GM18861 (cell line): ENCODE data around the gene GSG1L.

Source experiments
- ATAC-seq: cut with Tn5 transposase; IDR thresholded peaks from one replicate; pipeline ENCODE4 v1.9.1; 2021; ENCODE audit not compliant: unreplicated experiment

Gene GSG1L

GRCh38 chr16:27778926-27779570, 284.5 kb downstream of the GSG1L start:
- no peak for ATAC-seq

DNA sequence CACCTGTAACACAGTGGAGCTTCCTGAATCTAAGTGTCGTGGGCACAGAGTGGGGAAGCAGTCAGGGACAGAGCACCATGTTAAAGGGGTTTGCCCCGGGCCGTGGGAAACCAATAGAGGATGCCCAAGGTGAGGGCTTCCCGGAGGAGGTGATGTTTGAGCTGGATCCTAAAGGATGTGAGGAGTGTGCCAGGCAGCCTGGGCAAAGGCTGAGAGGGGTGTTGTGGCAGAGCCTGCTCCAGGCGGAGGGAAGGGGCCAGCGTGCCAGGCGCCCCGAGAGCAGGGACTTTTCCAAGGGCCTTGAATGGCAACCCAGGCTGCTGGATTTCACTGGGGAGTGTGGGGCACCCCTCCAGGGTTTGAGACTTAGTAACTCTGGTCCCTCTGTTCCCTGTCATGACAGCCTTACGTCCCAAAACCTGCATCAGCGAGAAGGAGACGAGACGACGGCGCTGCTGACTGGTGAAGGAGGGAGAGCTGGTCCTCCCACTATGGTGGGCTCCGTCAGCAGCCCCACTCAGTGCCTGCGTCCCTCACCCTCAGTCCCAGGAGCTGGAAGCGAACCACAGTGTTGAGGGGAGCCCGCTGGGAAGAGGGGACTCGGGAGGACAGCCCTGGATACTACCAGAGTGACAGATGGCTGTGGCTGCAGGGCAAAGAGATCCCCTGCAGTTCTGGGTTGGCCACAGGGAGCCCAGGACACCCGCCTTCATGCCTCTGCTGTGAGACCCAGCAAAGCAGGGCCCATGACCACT, 285.2 kb downstream of the GSG1L start:
- no peak for ATAC-seq

- no peak for ATAC-seq
Observed at GRCh38 chr16:27777527-27777926, 286.0 kb downstream of the GSG1L start.

DNA sequence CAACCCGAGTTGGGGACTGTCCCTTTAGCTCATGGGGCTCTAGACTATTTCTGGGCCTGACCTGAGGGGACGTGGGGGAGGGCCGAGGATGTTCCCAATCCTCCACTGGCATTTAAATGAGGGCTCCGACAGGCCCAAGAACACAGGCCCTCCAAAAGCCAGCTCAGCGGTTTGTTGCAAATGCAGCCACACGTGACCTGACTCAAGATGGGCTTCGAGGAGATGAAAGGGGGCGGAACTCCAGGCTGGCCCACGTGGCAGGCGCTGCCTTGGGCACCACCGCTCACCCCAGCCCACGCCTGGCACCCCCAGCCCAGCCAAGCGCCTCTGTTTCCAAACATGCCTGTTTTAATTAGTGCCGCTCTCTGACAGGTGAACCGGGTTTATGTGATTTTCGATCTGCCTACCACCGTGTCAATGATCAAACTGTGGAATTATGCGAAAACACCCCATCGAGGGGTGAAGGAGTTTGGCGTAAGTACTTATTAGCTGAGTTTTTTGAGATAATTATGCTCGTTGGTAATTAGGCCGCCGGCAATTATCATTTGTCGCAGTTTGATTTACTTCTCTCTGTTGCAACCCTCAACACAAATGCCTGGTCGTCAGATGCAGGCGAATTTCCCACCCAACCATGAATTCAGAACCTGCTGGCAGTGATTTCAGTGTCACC, 286.8 kb downstream of the GSG1L start:
- ATAC-seq = no peak

GRCh38 chr16:27775254-27775653, 288.3 kb downstream of the GSG1L start:
- ATAC-seq = no peak

- ATAC-seq = no peak
Observed at GRCh38 chr16:27774779-27775178, 288.7 kb downstream of the GSG1L start.

DNA sequence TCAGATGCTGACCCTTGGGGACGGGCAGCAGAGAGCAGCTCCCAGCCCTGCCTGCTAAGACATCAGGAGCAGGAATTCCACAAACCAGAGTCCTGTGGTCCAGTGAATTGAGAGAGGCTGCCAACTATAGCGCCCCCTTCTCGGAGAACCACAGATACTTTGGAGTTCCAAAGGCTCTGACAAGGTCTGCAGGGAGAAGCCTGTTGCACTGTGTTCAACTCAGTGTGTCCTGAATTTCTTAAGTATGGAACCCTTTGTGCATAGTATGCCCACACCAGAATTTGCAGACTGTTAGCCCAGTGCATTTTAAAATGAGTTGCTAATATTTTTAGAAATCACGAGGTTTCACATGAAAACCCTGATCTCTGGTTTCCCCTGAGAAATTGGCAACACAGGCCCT, 290.2 kb downstream of the GSG1L start:
- no peak for ATAC-seq

DNA sequence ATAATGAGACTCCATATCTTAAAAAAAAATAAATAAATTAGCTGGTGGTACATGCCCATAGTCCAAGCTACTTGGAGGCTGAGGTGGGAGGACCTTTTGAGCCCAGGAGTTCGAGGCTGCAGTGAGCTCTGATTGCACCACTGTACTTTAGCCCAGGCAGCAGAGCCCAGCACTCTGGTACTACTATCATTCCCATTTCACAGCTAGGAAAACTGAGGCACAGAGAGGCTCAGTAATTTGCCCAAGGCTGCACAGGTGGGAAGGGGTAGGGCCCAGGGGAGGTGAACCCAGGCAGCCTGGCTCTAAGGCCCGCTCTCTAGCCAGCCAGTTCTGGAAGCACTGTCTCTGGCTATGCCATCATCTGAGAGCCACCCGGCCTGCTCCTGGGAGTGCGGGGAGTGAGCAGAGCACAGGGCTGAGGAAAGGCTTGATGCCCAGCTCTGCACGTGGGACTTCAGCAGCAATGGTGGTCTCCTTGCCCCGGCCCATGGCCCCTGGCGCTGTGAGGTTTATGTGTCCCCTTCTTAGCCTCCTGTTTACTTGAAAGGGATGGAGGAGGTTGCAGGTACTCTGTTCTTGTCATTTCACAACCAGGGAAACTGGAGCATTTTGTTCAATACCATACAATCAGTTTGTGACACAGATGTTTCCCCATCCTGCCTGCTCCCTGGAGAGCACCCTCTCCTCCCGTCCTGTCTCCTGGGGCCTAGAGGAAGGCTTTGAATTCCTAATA, 291.3 kb downstream of the GSG1L start:
- ATAC-seq = no peak

GRCh38 chr16:27771201-27771910, 292.2 kb downstream of the GSG1L start:
- no peak for ATAC-seq

DNA sequence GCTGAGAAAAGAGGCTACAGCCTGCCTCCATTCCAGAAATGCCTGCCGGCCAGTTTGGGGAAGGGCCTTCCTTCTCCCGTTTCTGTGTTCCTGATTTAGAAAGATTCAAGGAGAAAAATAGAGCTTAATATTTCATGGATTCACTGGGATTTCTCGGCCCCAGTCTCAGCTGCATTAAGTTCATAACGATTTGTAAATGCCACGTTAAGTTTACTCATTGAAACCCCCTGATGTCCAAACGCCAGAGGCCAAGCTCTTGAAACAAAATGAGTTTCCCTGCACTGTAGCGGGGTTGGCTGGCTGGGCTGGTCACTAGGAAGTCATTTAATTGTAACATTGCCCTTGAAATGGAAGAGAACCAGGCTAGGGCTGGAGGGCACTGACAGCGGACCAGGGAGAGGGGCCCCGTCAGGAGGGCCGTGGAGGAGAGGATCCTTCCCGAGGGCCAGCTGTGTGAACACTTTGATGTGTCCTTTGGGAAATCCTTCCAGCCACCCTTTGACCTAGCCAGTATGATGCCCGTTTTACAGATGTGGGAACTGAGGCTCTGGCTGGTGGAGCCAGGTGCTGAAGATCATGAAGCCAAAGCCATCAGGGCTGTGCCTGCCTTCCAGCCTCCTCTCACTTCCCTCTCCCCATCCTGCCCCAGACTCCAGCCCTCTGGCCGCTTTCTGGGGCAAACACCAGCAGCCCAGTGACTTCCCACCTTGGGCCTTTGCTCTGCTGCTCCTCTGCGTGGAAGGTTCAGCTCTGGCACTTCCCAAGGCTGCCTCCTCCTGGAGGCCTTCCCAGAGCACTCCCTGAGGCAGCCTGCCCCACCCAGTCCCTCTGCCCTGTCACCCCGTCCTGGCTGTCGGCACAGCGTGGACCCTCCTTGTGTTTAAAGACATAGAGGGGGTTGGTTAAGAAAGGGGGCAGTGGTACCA, 293.0 kb downstream of the GSG1L start:
- no peak for ATAC-seq

GRCh38 chr16:27769561-27770255, 293.8 kb downstream of the GSG1L start:
- ATAC-seq = no peak

- ATAC-seq = no peak
Observed at GRCh38 chr16:27768651-27769272, 294.8 kb downstream of the GSG1L start.

- no peak for ATAC-seq
Observed at GRCh38 chr16:27767971-27768591, 295.4 kb downstream of the GSG1L start.

DNA sequence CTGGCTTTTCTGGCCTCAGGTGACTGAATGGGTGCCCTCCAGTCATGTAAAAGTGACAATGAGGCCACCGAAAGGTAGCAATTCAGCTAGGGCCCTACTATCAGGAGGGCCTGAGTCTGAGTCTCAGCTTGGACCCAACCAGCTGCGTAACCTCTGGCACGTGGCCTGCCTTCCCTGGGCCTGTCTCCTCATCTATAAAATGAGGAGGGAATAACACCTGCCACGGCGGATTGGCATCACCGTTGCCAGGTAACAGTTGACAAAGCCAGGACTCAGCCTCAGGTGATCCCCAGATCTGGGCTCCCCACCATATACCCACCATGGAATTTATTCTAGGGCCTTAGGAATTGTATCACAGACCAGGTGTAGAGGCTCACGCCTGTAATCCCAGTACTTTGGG, 296.4 kb downstream of the GSG1L start:
- ATAC-seq = no peak

DNA sequence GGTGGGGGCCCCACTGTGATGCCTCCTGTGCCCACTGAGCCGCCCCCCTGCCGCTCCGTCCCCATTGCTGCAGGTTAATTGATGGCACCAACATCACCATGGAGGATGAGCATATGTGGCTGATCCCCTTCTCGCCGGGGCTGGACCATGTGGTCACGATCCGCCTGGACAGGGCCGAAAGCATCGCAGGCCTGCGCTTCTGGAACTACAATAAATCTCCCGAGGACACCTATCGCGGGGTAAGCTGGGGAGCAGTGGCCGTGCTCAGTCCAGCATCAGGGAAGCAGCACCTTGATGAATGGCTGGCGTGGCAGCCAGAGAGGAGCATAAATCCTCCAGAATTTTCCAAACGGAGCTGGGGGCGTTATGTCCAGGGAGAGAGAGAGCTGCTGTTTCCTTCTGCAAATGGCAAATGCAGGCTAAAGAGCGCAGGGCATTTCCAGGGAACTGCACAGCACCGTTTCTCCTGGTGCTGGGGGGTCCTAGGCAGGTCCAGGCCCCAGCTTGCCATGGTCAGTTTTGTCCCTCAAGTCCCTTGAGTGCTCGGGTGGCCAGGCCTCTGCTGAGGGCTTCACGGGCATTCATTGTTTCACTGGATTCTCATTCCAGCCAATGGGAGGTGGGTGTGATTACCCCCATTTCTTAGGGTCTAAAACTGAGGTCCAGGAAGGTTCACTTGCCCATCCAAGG, 297.1 kb downstream of the GSG1L start:
- ATAC-seq = no peak

GRCh38 chr16:27764869-27765675, 298.4 kb downstream of the GSG1L start:
- no peak for ATAC-seq

GRCh38 chr16:27764427-27764826, 299.1 kb downstream of the GSG1L start:
- no peak for ATAC-seq
